K562 (cell line): Measurements from ENCODE around the gene FTL. TPM values are rescaled to one million over a fixed set of nuclear protein-coding genes. Genes with fewer than 3 reads are reported as not detected.

ENCODE experiments used
- DACH1 ChIP-seq: fragments of 450-650 bp; IDR thresholded peaks from 2 replicates; pipeline ENCODE4 v1.6.1; 2018; ENCODE audit not compliant: partially characterized antibody
- E2F8 ChIP-seq: fragments of 450-650 bp; IDR thresholded peaks from 2 replicates; pipeline ENCODE4 v1.7.1; 2018; ENCODE audit warnings: mild to moderate bottlenecking, low read depth; ENCODE audit not compliant: partially characterized antibody
- HCFC1 ChIP-seq: IDR thresholded peaks from 2 replicates; pipeline ENCODE4 v1.6.1; 2012; ENCODE audit warnings: low read depth, low read length, improper control_type of control experiment
- HINFP ChIP-seq: fragments of 450-650 bp; conservative IDR thresholded peaks from 2 replicates; pipeline ENCODE4 v1.6.1; 2016; ENCODE audit warnings: missing genetic modification characterization, low read depth, mild to moderate bottlenecking, control low read depth, missing compliant biosample characterization
- KLF6 ChIP-seq: fragments of 250-450 bp; sonication (Bioruptor Pico); IDR thresholded peaks from 2 replicates; pipeline ENCODE4 v1.4.0; 2020; ENCODE audit warnings: mild to moderate bottlenecking, moderate library complexity, borderline replicate concordance
- MAFK ChIP-seq: IDR thresholded peaks from 2 replicates; pipeline ENCODE4 v1.6.1; 2011; ENCODE audit warnings: low read length, improper control_type of control experiment
- PHTF2 ChIP-seq: fragments of 250-450 bp; sonication (Bioruptor Pico); IDR thresholded peaks from 2 replicates; pipeline ENCODE4 v1.5.0; 2021; ENCODE audit warnings: mild to moderate bottlenecking
- SREBF1 ChIP-seq: fragments of 150-350 bp; IDR thresholded peaks from 2 replicates; pipeline ENCODE4 v1.6.1; 2014; ENCODE audit warnings: antibody characterized with exemption, low read depth, low read length, borderline replicate concordance
- TBL1XR1 ChIP-seq, 2 experiments: IDR thresholded peaks; 2 replicates each; pipeline ENCODE4 v1.6.1; 2012; ENCODE audit warnings: improper control_type of control experiment in 2 of 2, low read length in 2 of 2, mild to moderate bottlenecking in 1 of 2
- THRAP3 ChIP-seq: fragments of 450-650 bp; IDR thresholded peaks from 2 replicates; pipeline ENCODE4 v1.6.1; 2016; ENCODE audit warnings: mild to moderate bottlenecking, inconsistent platforms, borderline replicate concordance
- ZNF41 ChIP-seq: fragments of 250-450 bp; sonication (Bioruptor Pico); conservative IDR thresholded peaks from 2 replicates; pipeline ENCODE4 v1.4.0; 2020; ENCODE audit warnings: mild to moderate bottlenecking
- ZNF512 ChIP-seq: IDR thresholded peaks from 2 replicates; pipeline ENCODE4 v1.6.1; 2016; ENCODE audit warnings: missing genetic modification characterization, missing compliant biosample characterization
- ZNF717 ChIP-seq: fragments of 250-450 bp; sonication (Bioruptor Pico); IDR thresholded peaks from 2 replicates; pipeline ENCODE4 v1.5.0; 2021
- polyA plus RNA-seq, 8 experiments: library from polyadenylated mRNA; depleted of rRNA in 4 of 8; stranded (reverse) in 5 of 8; unstranded in 3 of 8; fragments of >200 nt; fragmentation: Nextera tagmentation in 2 of 8; fragmentation: Illumina TruSeq in 1 of 8; extraction: Ambion mirVana in 2 of 8; extraction: Trizol in 1 of 8; gene quantifications; 2 replicates each; pipeline versions ENCODE4 v1.2.1 to v1.2.3, GENCODE V29; 2011 to 2014; ENCODE audit warnings: inconsistent platforms in 1 of 8, missing spikeins in 1 of 8
- total RNA-seq, 7 experiments: library from RNA; depleted of rRNA in 6 of 7; stranded (reverse); fragments of >200 nt in 6 of 7; fragmentation: Illumina TruSeq in 2 of 7; extraction: Trizol in 2 of 7; gene quantifications; 2 replicates each; pipeline versions ENCODE4 v1.2.1 to v1.2.3, GENCODE V29; 2011 to 2021; ENCODE audit warnings: low replicate concordance in 1 of 7
- TF ChIP-seq, protein P1 (sequence below), 2 experiments: fragments of 450-650 bp; IDR thresholded peaks; 2 replicates each; pipeline ENCODE4 v1.6.1; 2016
- TF ChIP-seq, protein P2 (sequence below): fragments of 450-650 bp; IDR thresholded peaks from 2 replicates; pipeline ENCODE4 v1.6.1; 2018; ENCODE audit warnings: mild to moderate bottlenecking, low read depth; ENCODE audit not compliant: partially characterized antibody

The FTL gene
- total and polyA plus RNA-seq, 9 of the 15 experiments (the other 6 are each of a cell fraction or from before 2014, with no cell fraction given) = 1,231 to 27,415 (median 3,965) TPM

- TF ChIP-seq, protein P1, sequence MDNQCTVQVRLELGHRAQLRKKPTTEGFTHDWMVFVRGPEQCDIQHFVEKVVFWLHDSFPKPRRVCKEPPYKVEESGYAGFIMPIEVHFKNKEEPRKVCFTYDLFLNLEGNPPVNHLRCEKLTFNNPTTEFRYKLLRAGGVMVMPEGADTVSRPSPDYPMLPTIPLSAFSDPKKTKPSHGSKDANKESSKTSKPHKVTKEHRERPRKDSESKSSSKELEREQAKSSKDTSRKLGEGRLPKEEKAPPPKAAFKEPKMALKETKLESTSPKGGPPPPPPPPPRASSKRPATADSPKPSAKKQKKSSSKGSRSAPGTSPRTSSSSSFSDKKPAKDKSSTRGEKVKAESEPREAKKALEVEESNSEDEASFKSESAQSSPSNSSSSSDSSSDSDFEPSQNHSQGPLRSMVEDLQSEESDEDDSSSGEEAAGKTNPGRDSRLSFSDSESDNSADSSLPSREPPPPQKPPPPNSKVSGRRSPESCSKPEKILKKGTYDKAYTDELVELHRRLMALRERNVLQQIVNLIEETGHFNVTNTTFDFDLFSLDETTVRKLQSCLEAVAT (IDR thresholded peaks at IDR 0.05) = peak; percentile 25 to 79; a peak in 2 of 4 replicates
- TF ChIP-seq ZNF41 (CRISPR knock-in tag) (peak; percentile 60), KLF6 (CRISPR knock-in tag) (peak; percentile 67; the same call in 1 of the 2 replicates), ZNF512 (tag) (no peak), THRAP3 (no peak), SREBF1 (no peak), E2F8 (peak; percentile 88), ZNF717 (no peak), MAFK (peak; percentile 98), DACH1 (no peak), HINFP (tag) (0 out of 2 replicates have a peak, but pooled peaks have one; percentile 16), HCFC1 (no peak), PHTF2 (CRISPR knock-in tag) (peak; percentile 41; the same call in 1 of the 2 replicates), TBL1XR1 (IDR thresholded peaks at IDR 0.05; ENCODE audit: low read length in 2 of 2) (peak in 1 of 2 experiments; percentile 41; a peak in 1 of 4 replicates)
- TF ChIP-seq, protein P2, sequence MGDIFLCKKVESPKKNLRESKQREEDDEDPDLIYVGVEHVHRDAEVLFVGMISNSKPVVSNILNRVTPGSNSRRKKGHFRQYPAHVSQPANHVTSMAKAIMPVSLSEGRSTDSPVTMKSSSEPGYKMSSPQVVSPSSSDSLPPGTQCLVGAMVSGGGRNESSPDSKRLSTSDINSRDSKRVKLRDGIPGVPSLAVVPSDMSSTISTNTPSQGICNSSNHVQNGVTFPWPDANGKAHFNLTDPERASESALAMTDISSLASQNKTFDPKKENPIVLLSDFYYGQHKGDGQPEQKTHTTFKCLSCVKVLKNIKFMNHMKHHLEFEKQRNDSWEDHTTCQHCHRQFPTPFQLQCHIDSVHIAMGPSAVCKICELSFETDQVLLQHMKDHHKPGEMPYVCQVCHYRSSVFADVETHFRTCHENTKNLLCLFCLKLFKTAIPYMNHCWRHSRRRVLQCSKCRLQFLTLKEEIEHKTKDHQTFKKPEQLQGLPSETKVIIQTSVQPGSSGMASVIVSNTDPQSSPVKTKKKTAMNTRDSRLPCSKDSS = no peak
Measured at GRCh38 chr19:48963371-48964204, 1.5 kb upstream of the FTL start (continued).
